Ramos (cell line): ENCODE measurements around the gene LRRFIP1.
"Not testable (repeated sequence)": the region's sequence is repeated elsewhere in the genome, so short reads cannot be mapped to it uniquely, and the experiment has no call there.

Experiments used
- in situ Hi-C: fragments of 300-500 bp; cut with MboI; formaldehyde crosslinking; loops from one replicate; pipeline ENCODE4 v1.14.3; 2022; ENCODE audit warnings: low sequenced_read_pairs; ENCODE audit not compliant: unreplicated experiment

The LRRFIP1 gene

GRCh38 chr2:237596520-237597195, 30.7 kb upstream of the LRRFIP1 start:
- in situ Hi-C loops: no loop called here

DNA sequence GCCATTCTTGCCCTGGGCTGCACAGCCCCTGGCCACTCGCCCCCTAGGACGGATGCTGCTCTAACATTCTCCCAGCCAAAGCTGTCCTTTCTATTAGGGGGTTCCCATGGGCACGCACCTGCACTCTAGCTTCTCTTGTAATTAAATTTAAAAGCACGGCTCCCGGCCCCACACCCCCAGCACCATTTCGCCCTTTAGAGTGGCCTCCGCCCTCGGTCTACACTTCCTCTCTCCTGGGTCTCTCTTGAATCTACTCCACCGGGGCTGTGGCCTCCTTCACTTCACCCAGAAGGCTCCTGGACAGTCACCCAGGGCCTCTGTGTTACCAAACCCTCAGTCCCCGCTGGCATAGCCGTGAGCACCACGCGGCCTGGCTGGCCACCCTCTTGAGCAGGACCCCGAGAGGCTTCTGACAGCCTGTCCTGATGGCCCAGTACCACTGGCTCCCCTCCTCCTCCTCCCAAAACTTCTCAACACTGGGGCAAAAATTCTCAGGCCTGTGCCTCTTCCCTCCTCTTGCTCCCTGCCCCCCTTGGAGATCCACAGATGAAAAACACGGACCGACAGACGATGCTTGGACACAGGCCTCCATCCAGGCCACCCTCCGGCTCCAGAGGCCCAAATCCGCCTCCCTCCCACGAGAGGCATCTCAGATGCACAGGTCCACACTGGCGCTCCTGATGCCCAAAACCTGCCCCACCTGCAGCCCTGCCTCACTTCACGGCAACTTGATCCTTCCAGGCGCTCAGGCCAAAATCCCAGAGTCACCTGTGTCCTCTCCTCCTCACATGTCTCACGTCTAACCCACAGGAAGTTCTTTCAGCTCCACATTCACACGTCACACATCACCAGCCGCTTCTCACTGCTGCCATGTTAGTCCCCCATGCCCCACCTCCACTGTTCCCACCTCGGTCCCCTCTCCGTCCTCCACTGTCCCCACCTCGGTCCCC, 29.9 kb upstream of the LRRFIP1 start:
- in situ Hi-C loops: no loop called here

DNA sequence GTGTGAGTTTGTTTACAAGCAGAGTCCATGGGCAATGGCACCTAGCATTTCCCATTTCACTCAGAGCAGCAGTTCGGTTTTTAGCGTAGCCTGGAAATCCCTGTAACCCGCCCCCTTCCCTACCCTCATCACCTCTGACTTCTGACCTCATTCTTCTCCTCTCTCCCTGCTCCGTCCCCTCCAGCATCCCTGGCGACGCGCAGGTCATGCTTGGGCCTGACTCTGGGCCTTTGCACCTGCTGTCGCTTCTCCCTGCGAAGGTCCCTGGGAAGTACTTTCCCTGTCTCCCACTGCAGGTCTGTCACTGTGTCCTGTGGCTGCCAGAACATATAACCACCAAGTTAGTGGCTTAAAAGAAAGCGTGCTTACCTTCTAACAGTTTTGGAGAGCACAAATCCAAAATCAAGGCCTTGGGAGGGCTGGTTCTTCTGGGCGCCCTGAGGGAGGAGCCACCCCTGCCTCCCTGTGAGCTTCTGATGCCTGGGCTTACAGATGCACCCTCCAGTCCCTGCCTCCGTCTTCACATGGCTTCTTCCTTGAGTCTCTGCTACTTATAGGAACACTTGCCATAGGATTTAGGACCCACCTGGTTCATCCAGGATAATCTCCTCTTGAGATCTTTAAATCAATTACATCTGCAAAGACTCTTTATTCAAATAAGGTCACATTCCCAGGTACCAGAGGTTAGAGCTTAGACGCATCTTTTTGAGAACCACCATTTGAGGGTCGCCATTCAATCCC, 28.7 kb upstream of the LRRFIP1 start:
- in situ Hi-C loops: no loop called here

GRCh38 chr2:237599465-237600110, 27.8 kb upstream of the LRRFIP1 start:
- in situ Hi-C loops: no loop called here

DNA sequence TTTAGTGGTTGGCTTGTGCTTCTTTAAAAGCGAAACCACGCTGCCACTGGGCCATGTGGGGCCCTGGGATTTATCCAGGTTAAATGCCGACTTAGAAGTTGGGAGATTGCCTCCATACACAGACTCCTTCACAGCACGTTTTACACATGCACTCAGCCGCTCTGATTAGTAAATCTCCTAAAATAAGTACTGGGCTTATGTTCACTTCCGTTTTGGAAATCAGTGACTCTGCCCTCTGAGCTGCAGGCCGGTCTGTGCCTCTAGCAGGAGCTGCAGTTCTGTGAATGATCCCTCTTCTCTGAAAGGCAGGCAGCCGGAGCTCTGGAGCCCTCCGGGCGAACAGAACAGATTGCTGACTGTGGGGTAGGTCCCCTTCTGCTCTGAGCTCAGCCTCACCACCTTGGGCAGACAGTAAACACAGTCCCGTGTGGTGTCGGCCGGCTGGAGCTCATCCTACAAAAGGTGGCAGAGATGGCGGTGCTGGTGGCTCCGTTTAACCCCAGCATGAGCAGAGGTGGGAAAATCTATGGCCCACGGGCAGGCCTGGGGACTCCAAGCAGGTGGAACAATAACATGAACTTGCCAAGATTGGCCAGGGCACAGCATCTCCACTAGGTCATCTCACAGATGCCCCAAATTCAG, 27.1 kb upstream of the LRRFIP1 start:
- in situ Hi-C loops: no loop called here

GRCh38 chr2:237601453-237602116, 25.8 kb upstream of the LRRFIP1 start:
- in situ Hi-C loops: no loop called here

DNA sequence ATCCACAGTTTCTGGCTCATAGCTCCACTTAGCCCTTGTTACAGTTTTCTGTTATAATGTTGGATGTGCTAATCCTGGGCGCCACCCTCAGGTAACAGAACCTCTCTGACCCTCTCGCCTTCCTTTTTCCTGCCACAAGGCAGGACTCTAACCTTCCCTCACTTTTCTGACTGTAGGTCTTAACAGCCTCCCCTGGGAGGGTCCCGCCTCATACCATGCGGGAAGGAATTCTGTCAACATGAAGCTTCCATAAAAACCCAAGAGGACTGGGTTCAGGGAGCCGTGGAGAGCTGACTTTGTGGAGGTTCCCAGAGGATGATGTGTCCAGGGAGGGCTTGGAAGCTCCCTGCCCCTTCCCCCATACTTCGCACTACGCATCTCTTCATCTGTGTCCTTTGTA, 25.0 kb upstream of the LRRFIP1 start:
- in situ Hi-C loops: no loop called here

- in situ Hi-C loops: no loop called here
These were observed 24.2 kb upstream of the LRRFIP1 start for GRCh38 chr2:237603049-237603717.

DNA sequence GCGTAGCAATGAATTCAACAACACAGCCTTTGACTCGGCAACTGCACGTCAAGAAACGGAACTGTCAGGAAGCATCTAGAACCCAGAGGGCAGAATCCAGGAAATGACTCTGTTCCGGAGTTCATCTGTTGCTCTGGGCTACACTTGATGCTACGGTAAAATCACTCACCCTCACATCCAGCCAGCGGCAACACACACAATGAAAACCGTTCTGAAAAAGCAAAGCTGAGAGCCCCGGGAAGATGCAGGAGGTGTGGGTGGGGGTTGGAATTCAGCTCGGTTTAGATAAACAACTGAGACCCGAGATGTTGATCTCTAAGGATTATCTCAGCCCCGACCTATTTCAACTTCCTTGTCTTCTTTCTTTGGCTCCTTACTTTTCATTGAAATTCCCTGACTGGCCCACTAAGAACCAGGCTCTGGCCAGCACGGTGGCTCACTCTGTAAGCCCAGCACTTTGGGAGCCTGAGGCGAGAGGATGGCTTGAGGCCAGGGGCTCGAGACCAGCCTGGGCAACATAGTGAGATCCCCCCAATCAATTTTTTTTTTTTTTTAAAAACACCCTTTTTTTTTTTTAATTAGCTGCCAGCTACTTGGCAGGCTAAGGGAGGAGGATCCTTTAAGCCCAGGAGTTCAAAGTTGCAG, 23.5 kb upstream of the LRRFIP1 start:
- in situ Hi-C loops: no loop called here

DNA sequence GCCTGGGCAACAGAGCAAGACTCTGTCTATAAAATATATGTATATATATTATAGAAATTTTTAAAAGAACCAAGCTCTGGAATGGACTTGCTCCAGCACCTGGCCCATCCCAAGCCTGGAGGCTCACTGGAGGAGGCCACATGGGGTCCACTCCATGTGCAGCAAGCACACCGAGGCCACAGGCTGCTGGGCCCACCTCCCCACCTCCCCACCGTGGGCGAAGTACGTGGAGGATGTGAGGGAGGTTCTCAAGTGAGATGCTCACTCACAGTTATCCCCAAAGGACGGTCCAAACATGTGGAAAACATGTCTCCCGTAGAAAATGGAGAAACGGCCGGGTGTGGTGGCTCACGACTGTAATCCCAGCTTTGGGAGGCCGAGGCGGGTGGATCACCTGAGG, 23.0 kb upstream of the LRRFIP1 start:
- in situ Hi-C loops: no loop called here

- in situ Hi-C loops: no loop called here
These were observed 22.4 kb upstream of the LRRFIP1 start for GRCh38 chr2:237604960-237605359.

- in situ Hi-C loops: not testable (repeated sequence)
These were observed 20.9 kb upstream of the LRRFIP1 start for GRCh38 chr2:237606522-237606921.

DNA sequence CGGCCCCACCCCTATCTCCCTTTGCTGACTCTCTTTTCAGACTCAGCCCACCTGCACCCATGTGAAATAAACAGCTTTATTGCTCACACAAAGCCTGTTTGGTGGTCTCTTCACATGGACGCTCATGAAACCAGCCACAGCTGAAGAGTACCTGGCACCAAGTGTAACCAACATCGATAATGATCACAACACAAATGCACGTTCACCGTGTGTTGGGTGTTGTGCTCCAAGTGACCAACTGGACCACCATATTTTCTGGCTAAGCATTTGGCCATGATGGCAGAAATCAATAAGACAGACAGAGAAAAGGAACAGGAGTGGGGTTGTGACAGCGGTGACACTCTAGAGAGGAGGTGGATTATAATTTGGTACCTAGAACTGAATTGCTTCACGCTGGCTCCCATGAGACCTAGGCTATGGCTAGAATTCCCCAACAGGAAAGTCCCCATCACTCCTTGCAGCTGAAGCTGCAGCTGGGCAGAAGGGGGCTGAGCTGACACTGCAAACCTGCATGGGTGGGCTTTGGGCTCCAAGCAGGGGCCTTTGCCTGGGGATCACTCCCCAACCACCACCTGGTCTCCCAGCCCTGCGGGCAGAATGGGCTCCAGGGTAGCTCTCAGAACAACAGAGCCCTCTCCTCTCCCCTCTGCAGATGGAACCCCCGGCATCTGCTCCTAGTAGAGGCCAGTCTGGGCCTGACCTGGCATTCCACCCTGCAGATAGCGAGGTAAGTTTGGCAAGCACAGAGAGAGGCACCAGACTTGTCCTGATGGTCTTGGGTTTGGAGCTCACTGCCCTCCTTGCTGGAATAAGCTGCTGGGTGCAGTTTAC, 14.6 kb upstream of the LRRFIP1 start:
- in situ Hi-C loops: no loop called here

GRCh38 chr2:237613679-237614078, 13.7 kb upstream of the LRRFIP1 start:
- in situ Hi-C loops: no loop called here

DNA sequence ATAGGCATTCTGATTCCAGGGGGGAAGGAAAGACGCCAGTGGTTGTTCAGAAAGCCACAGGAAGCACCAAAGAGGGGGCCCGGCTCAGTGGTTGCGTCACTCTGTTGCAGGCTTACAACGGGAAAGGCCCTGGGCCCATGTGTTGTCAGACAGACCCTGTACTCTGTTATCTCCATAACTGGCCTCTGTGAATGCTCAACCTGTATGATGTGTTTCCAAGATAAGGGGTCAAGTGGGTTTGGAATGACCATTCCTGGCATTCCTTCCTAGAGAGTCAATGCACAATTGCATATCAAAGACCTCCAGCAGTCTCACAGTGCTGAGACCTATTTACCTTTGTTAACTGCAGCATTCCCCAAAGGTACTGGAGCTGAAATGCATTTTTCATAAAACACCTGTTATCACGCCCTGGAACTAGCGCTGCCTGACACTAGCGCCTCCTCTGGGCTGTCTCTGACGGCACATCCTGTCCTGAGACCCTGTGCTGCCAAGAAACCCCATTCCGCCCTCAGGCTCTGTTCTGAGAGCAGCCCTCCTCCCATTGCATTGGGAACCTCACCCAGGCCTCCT, 13.2 kb upstream of the LRRFIP1 start:
- in situ Hi-C loops: no loop called here

- in situ Hi-C loops: no loop called here
These were observed 11.6 kb upstream of the LRRFIP1 start for GRCh38 chr2:237615631-237616249.

DNA sequence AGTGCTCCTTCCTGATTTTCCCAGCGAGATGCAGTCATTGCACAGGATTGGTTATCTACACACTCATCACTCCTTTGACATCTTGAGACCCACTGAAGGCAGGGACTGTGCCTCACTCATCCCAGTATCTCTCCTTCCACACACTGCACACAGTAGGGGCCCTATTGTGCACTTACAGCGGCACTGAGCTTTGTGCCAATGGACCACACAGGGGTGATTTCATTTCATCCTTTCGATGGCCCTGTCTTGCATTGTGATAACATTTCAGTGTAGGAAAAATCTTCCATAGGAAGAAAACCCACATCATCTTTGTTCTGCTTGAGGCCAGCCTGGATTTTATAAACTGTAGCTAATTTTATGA, 11.0 kb upstream of the LRRFIP1 start:
- in situ Hi-C loops: no loop called here
